ENCODE results near the gene HECW1. TPM values are rescaled to one million over a fixed set of nuclear protein-coding genes. Genes with fewer than 3 reads are reported as not detected.

Gene HECW1
- total RNA-seq, 1 experiment from 2014 or later = 2.7 TPM

- no peaks in the 10 kb centered on the region for H3F3A ChIP-seq (ENCODE audit: insufficient read depth, low read depth)
- intact Hi-C loops (cut with micrococcal nuclease; ENCODE audit: unreplicated experiment) = no loop called here
- no TSS peak for BruUV-seq (replicated peaks)
- no peak overlapping the region for H3K4me3 ChIP-seq
- H3K27me3 ChIP-seq (ENCODE audit: insufficient read depth, low read depth) = peaks cover 67% of the 10 kb centered on the region
- no peaks in the 10 kb centered on the region for H4K20me1 ChIP-seq (ENCODE audit: insufficient read depth)
- H2AFZ ChIP-seq = no peak overlapping the region
- no peak for TF ChIP-seq EZH2 (IDR thresholded peaks at IDR 0.05; ENCODE audit: low read depth)
- TF ChIP-seq, protein P1, sequence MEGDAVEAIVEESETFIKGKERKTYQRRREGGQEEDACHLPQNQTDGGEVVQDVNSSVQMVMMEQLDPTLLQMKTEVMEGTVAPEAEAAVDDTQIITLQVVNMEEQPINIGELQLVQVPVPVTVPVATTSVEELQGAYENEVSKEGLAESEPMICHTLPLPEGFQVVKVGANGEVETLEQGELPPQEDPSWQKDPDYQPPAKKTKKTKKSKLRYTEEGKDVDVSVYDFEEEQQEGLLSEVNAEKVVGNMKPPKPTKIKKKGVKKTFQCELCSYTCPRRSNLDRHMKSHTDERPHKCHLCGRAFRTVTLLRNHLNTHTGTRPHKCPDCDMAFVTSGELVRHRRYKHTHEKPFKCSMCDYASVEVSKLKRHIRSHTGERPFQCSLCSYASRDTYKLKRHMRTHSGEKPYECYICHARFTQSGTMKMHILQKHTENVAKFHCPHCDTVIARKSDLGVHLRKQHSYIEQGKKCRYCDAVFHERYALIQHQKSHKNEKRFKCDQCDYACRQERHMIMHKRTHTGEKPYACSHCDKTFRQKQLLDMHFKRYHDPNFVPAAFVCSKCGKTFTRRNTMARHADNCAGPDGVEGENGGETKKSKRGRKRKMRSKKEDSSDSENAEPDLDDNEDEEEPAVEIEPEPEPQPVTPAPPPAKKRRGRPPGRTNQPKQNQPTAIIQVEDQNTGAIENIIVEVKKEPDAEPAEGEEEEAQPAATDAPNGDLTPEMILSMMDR (conservative IDR thresholded peaks at IDR 0.05) = no peak
- no peak overlapping the region for H3K4me2 ChIP-seq
- POLR2A ChIA-PET (ENCODE audit: unreplicated experiment) = no interaction called here
- CTCF ChIA-PET = no interaction called here
- no peak overlapping the region for H3K27ac ChIP-seq
- H3K9me2 ChIP-seq (ENCODE audit: insufficient read depth) = no peaks in the 10 kb centered on the region
- no peaks in the 10 kb centered on the region for H3K79me2 ChIP-seq (ENCODE audit: low read depth)
- no peak for DNase-seq
- H3K4me1 ChIP-seq (replicated peaks; ENCODE audit: insufficient read depth) = no peaks in the 10 kb centered on the region
- H3K9me3 ChIP-seq (ENCODE audit: insufficient read depth, low read depth) = no peaks in the 10 kb centered on the region
- no peaks in the 10 kb centered on the region for H3K36me3 ChIP-seq (ENCODE audit: low read depth)
These were observed 338.4 kb downstream of the HECW1 start for GRCh38 chr7:43450894-43451293.

- Histone ChIP-seq H4K20me1 (ENCODE audit: insufficient read depth) (no peaks in the 10 kb centered on the region), H3K4me3 (no peak overlapping the region; the same call in 1 of the 2 replicates), H2AFZ (peak overlapping the region; percentile 59; the same call in 1 of the 2 replicates), H3K36me3 (ENCODE audit: low read depth) (no peaks in the 10 kb centered on the region), H3K9me3 (ENCODE audit: insufficient read depth, low read depth) (no peaks in the 10 kb centered on the region), H3K4me1 (replicated peaks; ENCODE audit: insufficient read depth) (no peaks in the 10 kb centered on the region), H3K4me2 (peak overlapping the region; percentile 65), H3F3A (ENCODE audit: insufficient read depth, low read depth) (no peaks in the 10 kb centered on the region), H3K27me3 (ENCODE audit: insufficient read depth, low read depth) (peaks cover 49% of the 10 kb centered on the region), H3K9me2 (ENCODE audit: insufficient read depth) (no peaks in the 10 kb centered on the region), H3K79me2 (ENCODE audit: low read depth) (no peaks in the 10 kb centered on the region), H3K27ac (no peak overlapping the region)
- no peak for TF ChIP-seq EZH2 (IDR thresholded peaks at IDR 0.05; ENCODE audit: low read depth)
- TF ChIP-seq, protein P1 (conservative IDR thresholded peaks at IDR 0.05) = peak; percentile 83
- CTCF ChIA-PET = interaction anchor here (0.6 to 1.0 kb wide), 6 partner anchors 79 to 1470 kb away, joined by 3 to 5 read pairs (median 4); partner anchors contain the start of gene STK17A
- intact Hi-C loops (cut with micrococcal nuclease; ENCODE audit: unreplicated experiment) = loop anchor here (1.0 to 5.0 kb wide), 3 partner anchors 245 to 513 kb away; no protein-coding TSS in a partner anchor
- BruUV-seq (replicated peaks) = no TSS peak
- POLR2A ChIA-PET (ENCODE audit: unreplicated experiment) = interaction anchor here (0.5 kb wide), 1 partner anchor 523 kb away, joined by 3 read pairs; the partner anchor contains the start of gene MRPL32
- DNase-seq = peak in 1 of 2 experiments; percentile 48
These were observed 342.6 kb downstream of the HECW1 start for GRCh38 chr7:43454936-43455518.

DNA sequence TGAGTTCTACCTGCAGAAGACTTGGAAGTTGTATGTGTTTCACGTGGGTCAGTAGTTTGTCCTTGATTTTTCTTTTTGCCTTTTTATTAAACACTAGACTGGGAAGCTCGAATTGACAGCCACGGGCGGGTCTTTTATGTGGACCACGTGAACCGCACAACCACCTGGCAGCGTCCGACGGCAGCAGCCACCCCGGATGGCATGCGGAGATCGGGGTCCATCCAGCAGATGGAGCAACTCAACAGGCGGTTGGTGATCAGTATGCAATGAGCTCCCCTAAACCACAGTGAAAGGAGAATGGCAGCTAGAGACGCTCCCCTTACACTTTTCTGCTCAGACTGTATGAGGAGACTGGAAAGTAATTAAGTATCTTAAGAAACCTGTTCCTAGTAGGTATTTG lies 343.8 kb downstream of the HECW1 start:
- POLR2A ChIA-PET (ENCODE audit: unreplicated experiment) = no interaction called here
- TF ChIP-seq, protein P1 (conservative IDR thresholded peaks at IDR 0.05) = no peak
- no peak for TF ChIP-seq EZH2 (IDR thresholded peaks at IDR 0.05; ENCODE audit: low read depth)
- no peak overlapping the region for H2AFZ ChIP-seq
- no peaks in the 10 kb centered on the region for H3K79me2 ChIP-seq (ENCODE audit: low read depth)
- H3K9me3 ChIP-seq (ENCODE audit: insufficient read depth, low read depth) = no peaks in the 10 kb centered on the region
- H3K9me2 ChIP-seq (ENCODE audit: insufficient read depth) = no peaks in the 10 kb centered on the region
- no peak for DNase-seq
- BruUV-seq (replicated peaks) = no TSS peak
- no peak overlapping the region for H3K4me3 ChIP-seq
- H3K4me2 ChIP-seq = no peak overlapping the region
- no peaks in the 10 kb centered on the region for H4K20me1 ChIP-seq (ENCODE audit: insufficient read depth)
- no peaks in the 10 kb centered on the region for H3K36me3 ChIP-seq (ENCODE audit: low read depth)
- H3F3A ChIP-seq (ENCODE audit: insufficient read depth, low read depth) = no peaks in the 10 kb centered on the region
- CTCF ChIA-PET = interaction anchor here (0.6 to 1.2 kb wide), 4 partner anchors 13 to 511 kb away, joined by 3 to 6 read pairs (median 5); no protein-coding TSS in a partner anchor
- no peak overlapping the region for H3K27ac ChIP-seq
- H3K27me3 ChIP-seq (ENCODE audit: insufficient read depth, low read depth) = peaks cover 44% of the 10 kb centered on the region
- intact Hi-C loops (cut with micrococcal nuclease; ENCODE audit: unreplicated experiment) = loop anchor here (5.0 kb wide), 2 partner anchors 381 to 514 kb away; no protein-coding TSS in a partner anchor
- H3K4me1 ChIP-seq (replicated peaks; ENCODE audit: insufficient read depth) = no peaks in the 10 kb centered on the region

Data from PC-9 (cell line).